CD8-positive, alpha-beta memory T cell (primary cell): Measurements from ENCODE around the gene NECTIN1. TPM values are rescaled to one million over a fixed set of nuclear protein-coding genes. Genes with fewer than 3 reads are reported as not detected.

Source experiments
- CTCF ChIA-PET: fragments of 350-600 bp; sonication (Branson Sonifier 250); formaldehyde crosslinking; loops from one replicate; lab custom pipeline; 2021; ENCODE audit warnings: antibody characterized with exemption; lab: Charles Lee
- POLR2A ChIA-PET: fragments of 350-600 bp; sonication (Branson Sonifier 250); formaldehyde crosslinking; loops from one replicate; lab custom pipeline; 2021; ENCODE audit warnings: antibody characterized with exemption; lab: Charles Lee
- DNase-seq, 5 donors: peaks; one replicate each; pipeline versions ENCODE4 v3.0.0 to v3.0.0-alpha.2; 2020 to 2022; ENCODE audit warnings: mixed read lengths in 1 of 5
- H3K27ac ChIP-seq: one replicate; pipeline ENCODE4 v1.7.0; 2013; ENCODE audit warnings: low read depth, mild to moderate bottlenecking, low read length, moderate library complexity
- H3K27me3 ChIP-seq: 2 replicates; pipeline ENCODE4 v1.7.0; 2013; ENCODE audit warnings: low read length, mild to moderate bottlenecking; ENCODE audit not compliant: insufficient read depth, poor library complexity, severe bottlenecking
- H3K36me3 ChIP-seq: 2 replicates; pipeline ENCODE4 v1.7.0; 2013; ENCODE audit warnings: mild to moderate bottlenecking, low read length, moderate library complexity; ENCODE audit not compliant: insufficient read depth
- H3K4me1 ChIP-seq: 2 replicates; pipeline ENCODE4 v1.7.0; 2013; ENCODE audit warnings: mild to moderate bottlenecking, low read length, moderate library complexity; ENCODE audit not compliant: insufficient read depth
- H3K4me3 ChIP-seq: 2 replicates; pipeline ENCODE4 v1.7.0; 2013; ENCODE audit warnings: mild to moderate bottlenecking, low read length
- H3K9me3 ChIP-seq: 2 replicates; pipeline ENCODE4 v1.7.0; 2013; ENCODE audit warnings: mild to moderate bottlenecking, low read length
- H3K27ac Mint-ChIP-seq, 8 donors: one replicate each; pipeline ENCODE4 v1.8.0; 2020 to 2021; ENCODE audit warnings: mixed read lengths in 8 of 8, mild to moderate bottlenecking in 6 of 8, inconsistent platforms in 3 of 8, moderate library complexity in 3 of 8
- H3K27me3 Mint-ChIP-seq, 2 donors: one replicate each; pipeline ENCODE4 v1.8.0; 2020 to 2021; ENCODE audit warnings: mixed read lengths in 2 of 2, mild to moderate bottlenecking in 1 of 2, moderate library complexity in 1 of 2
- H3K36me3 Mint-ChIP-seq, 3 donors: one replicate each; pipeline ENCODE4 v1.8.0; 2020 to 2021; ENCODE audit warnings: mixed read lengths in 3 of 3, inconsistent platforms in 1 of 3, mild to moderate bottlenecking in 1 of 3
- H3K4me1 Mint-ChIP-seq, 3 donors: one replicate each; pipeline ENCODE4 v1.8.0; 2020 to 2021; ENCODE audit warnings: mixed read lengths in 3 of 3, inconsistent platforms in 1 of 3, mild to moderate bottlenecking in 1 of 3
- H3K4me3 Mint-ChIP-seq, 7 donors: one replicate each; pipeline ENCODE4 v1.8.0; 2020 to 2021; ENCODE audit warnings: mixed read lengths in 7 of 7, mild to moderate bottlenecking in 6 of 7, moderate library complexity in 4 of 7, inconsistent platforms in 2 of 7
- H3K9me3 Mint-ChIP-seq, 5 donors: one replicate each; pipeline ENCODE4 v1.8.0; 2020 to 2022; ENCODE audit warnings: mixed read lengths in 5 of 5, mild to moderate bottlenecking in 3 of 5, moderate library complexity in 2 of 5, inconsistent platforms in 1 of 5
- polyA plus RNA-seq: library from polyadenylated mRNA; unstranded; fragments of 300-500 nt; fragmentation: Illumina TruSeq; gene quantifications from one replicate; pipeline ENCODE4 v1.2.3, GENCODE V29; 2021
- total RNA-seq, 2 experiments: library from RNA; stranded (reverse); gene quantifications; one replicate each; pipeline ENCODE4 v1.2.3, GENCODE V29; 2021

The NECTIN1 gene
- total and polyA plus RNA-seq, 3 experiments from 2014 or later: 0.35 to 3.8 (median 3.0) TPM

DNA sequence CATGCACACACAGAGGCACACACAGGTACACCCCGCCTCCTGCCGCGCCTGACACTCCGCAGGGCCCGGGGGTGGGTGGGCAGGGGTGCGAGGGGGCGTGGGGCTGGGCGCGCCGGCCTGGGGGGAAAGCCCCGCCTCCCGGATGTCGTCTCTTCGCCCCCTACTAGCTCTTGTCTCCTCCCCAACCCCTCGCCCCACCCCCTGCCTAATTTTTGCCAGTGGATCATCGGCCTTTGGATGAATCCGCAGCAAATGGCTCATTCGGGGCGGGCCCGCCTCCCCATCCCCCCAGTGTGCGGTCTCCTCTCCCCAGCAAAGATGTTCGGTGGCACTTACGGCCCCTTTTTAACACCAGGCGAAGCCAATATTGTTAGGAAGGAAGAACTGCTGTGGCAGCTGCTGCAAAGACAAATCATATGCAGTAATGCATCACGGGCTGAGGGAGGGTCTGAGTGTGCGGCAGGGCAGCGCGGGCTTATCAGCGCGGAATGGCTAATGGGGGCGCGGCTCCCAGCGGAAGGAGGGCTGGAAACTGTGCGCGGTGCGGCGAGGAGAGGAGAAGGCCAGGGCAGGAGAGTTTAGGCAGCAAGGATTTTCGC, 13.4 kb upstream of the NECTIN1 start:
- Mint-ChIP-seq H3K27me3 (peaks cover 46 to 76% of the 10 kb centered on the region in 2 donors), H3K9me3 (no peaks in the 10 kb centered on the region), H3K36me3 (peaks cover 0 to 1% (median 0%) of the 10 kb centered on the region in 3 donors), H3K4me3 (peak overlapping the region; percentile 21 to 82 (median 63)), H3K4me1 (peaks cover 6 to 16% (median 12%) of the 10 kb centered on the region in 3 donors), H3K27ac (peak overlapping the region in 1 of 8 donors; percentile 55)
- peak in 2 of 5 donors; percentile 10 to 17 for DNase-seq
- ChIA-PET POLR2A (no interaction called here), CTCF (interaction anchor here (1.2 to 2.0 kb wide), 2 partner anchors 10 to 13 kb away, joined by 3 to 13 read pairs; partner anchors contain the start of gene NECTIN1)
- Histone ChIP-seq H3K27ac (no peak overlapping the region), H3K4me3 (no peak overlapping the region), H3K9me3 (no peaks in the 10 kb centered on the region), H3K27me3 (peaks cover 13% of the 10 kb centered on the region), H3K4me1 (no peaks in the 10 kb centered on the region), H3K36me3 (no peaks in the 10 kb centered on the region)

DNA sequence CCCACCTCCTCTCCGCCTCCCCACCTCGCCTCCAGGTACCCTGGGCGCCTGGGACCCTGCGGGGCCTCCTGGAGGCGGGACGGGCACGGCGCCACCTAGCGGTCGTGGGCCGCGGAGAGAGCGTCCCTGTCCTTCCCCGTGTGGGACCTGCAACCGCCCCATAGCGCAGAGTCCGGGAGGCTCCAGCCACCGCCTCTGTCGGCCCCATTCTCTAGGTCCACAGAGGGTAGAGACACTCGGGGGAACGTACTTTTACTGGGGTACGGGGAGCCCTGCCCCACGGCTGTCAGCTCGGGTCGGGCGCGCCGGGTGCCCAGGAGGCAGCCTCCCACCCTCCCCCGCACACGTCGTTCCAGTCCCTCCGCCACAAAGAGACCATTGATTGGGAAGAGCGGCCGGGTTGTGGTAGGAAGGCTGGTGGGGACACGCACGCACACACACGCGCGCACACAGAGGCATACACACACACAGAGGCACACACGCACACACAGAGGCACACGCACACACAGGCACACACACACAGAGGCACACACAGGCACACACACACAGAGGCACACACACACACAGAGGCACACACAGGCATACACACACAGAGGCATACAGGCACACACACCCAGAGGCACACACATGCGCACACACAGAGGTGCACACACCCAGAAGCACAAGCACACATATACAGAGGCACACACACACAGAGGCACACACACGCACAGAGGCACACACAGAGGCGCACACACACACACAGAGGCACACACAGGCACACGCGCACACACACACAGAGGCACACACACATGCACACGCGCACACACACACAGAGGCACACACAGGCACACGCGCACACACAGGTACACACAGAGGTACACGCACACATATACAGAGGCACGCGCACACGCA, 12.6 kb upstream of the NECTIN1 start:
- H3K27me3 Mint-ChIP-seq: peaks cover 43 to 75% of the 10 kb centered on the region in 2 donors
- CTCF ChIA-PET: interaction anchor here (1.4 kb wide), 1 partner anchor 9 kb away, joined by 3 read pairs; no protein-coding TSS in a partner anchor
- POLR2A ChIA-PET: no interaction called here

DNA sequence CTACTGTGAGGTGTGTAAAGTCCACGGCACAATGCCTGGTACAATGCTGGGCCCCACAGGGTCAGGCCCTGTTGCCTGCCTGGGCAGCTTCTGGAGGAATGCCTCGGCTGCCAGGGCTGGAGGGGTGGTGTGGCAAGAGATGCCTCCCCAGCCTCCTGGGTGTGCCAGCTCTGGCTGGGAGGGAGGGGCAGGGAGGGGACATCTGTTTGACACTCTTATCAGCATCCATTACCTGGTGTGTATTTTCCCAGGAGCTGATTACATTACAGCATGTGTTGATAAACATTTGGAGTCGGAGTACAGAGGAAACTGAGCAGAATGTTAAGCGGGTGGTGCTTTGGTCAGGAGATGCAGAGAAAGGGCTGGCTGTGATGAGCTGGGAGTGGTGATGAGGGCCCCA, 11.0 kb upstream of the NECTIN1 start:
- no peaks in the 10 kb centered on the region for H3K36me3 ChIP-seq
- no peak overlapping the region for H3K4me3 Mint-ChIP-seq
- no peak overlapping the region for H3K27ac Mint-ChIP-seq
- peaks cover 43 to 72% of the 10 kb centered on the region in 2 donors for H3K27me3 Mint-ChIP-seq
- H3K27me3 ChIP-seq: peaks cover 13% of the 10 kb centered on the region
- ChIA-PET CTCF (interaction anchor here (1.2 to 2.8 kb wide), 6 partner anchors 7 to 334 kb away, joined by 3 to 18 read pairs (median 4); partner anchors contain the start of gene NECTIN1), POLR2A (no interaction called here)
- no peak overlapping the region for H3K27ac ChIP-seq
- no peak for DNase-seq
- no peaks in the 10 kb centered on the region for H3K9me3 ChIP-seq
- no peaks in the 10 kb centered on the region for H3K4me1 ChIP-seq
- H3K9me3 Mint-ChIP-seq: no peaks in the 10 kb centered on the region
- peaks cover 6 to 16% (median 12%) of the 10 kb centered on the region in 3 donors for H3K4me1 Mint-ChIP-seq
- no peak overlapping the region for H3K4me3 ChIP-seq
- peaks cover 0 to 5% (median 0%) of the 10 kb centered on the region in 3 donors for H3K36me3 Mint-ChIP-seq

More for the DNA sequence above, 12.6 kb upstream of the NECTIN1 start:
- Histone ChIP-seq H3K4me1 (no peaks in the 10 kb centered on the region), H3K9me3 (no peaks in the 10 kb centered on the region), H3K27me3 (peaks cover 13% of the 10 kb centered on the region), H3K27ac (no peak overlapping the region), H3K36me3 (no peaks in the 10 kb centered on the region), H3K4me3 (no peak overlapping the region)
- peak; percentile 33 to 62 (median 47) for DNase-seq
- no peaks in the 10 kb centered on the region for H3K9me3 Mint-ChIP-seq
- peaks cover 0 to 5% (median 0%) of the 10 kb centered on the region in 3 donors for H3K36me3 Mint-ChIP-seq
- peaks cover 6 to 16% (median 12%) of the 10 kb centered on the region in 3 donors for H3K4me1 Mint-ChIP-seq
- peak overlapping the region in 1 of 8 donors; percentile 42 for H3K27ac Mint-ChIP-seq
- peak overlapping the region in 5 of 7 donors; percentile 30 to 82 (median 68) for H3K4me3 Mint-ChIP-seq

GRCh38 chr11:119739021-119739703, 10.2 kb upstream of the NECTIN1 start:
- H3K27me3 ChIP-seq: peaks cover 13% of the 10 kb centered on the region
- peaks cover 37 to 72% of the 10 kb centered on the region in 2 donors for H3K27me3 Mint-ChIP-seq
- ChIA-PET POLR2A (no interaction called here), CTCF (interaction anchor here (1.4 to 2.8 kb wide), 3 partner anchors 10 to 335 kb away, joined by 3 to 18 read pairs (median 5); partner anchors contain the start of gene NECTIN1)
- DNase-seq: no peak
- H3K4me1 Mint-ChIP-seq: peaks cover 6 to 16% (median 12%) of the 10 kb centered on the region in 3 donors
- no peak overlapping the region for H3K4me3 ChIP-seq
- no peaks in the 10 kb centered on the region for H3K9me3 Mint-ChIP-seq
- no peaks in the 10 kb centered on the region for H3K36me3 ChIP-seq
- H3K27ac Mint-ChIP-seq: no peak overlapping the region
- H3K36me3 Mint-ChIP-seq: peaks cover 0 to 5% (median 0%) of the 10 kb centered on the region in 3 donors
- no peaks in the 10 kb centered on the region for H3K4me1 ChIP-seq
- no peaks in the 10 kb centered on the region for H3K9me3 ChIP-seq
- H3K4me3 Mint-ChIP-seq: no peak overlapping the region
- H3K27ac ChIP-seq: no peak overlapping the region

GRCh38 chr11:119738059-119738439, 9.0 kb upstream of the NECTIN1 start:
- no peak for DNase-seq

GRCh38 chr11:119737366-119738058, 8.5 kb upstream of the NECTIN1 start:
- Mint-ChIP-seq H3K36me3 (peaks cover 0 to 5% (median 0%) of the 10 kb centered on the region in 3 donors), H3K27ac (no peak overlapping the region), H3K27me3 (peaks cover 28 to 69% of the 10 kb centered on the region in 2 donors), H3K9me3 (no peaks in the 10 kb centered on the region), H3K4me1 (peaks cover 4 to 8% (median 7%) of the 10 kb centered on the region in 3 donors), H3K4me3 (no peak overlapping the region)
- CTCF ChIA-PET: interaction anchor here (0.6 to 2.4 kb wide), 3 partner anchors 8 to 13 kb away, joined by 3 to 6 read pairs (median 5); partner anchors contain the start of gene NECTIN1
- Histone ChIP-seq H3K4me3 (no peak overlapping the region), H3K27ac (no peak overlapping the region), H3K9me3 (no peaks in the 10 kb centered on the region), H3K36me3 (no peaks in the 10 kb centered on the region), H3K4me1 (no peaks in the 10 kb centered on the region), H3K27me3 (peaks cover 7% of the 10 kb centered on the region)
- no peak for DNase-seq
- POLR2A ChIA-PET: no interaction called here

More at GRCh38 chr11:119738059-119738439, 9.0 kb upstream of the NECTIN1 start:
- no peaks in the 10 kb centered on the region for H3K9me3 Mint-ChIP-seq
- H3K4me1 ChIP-seq: no peaks in the 10 kb centered on the region
- H3K27ac Mint-ChIP-seq: no peak overlapping the region
- peaks cover 0 to 5% (median 0%) of the 10 kb centered on the region in 3 donors for H3K36me3 Mint-ChIP-seq
- H3K36me3 ChIP-seq: no peaks in the 10 kb centered on the region
- peaks cover 7% of the 10 kb centered on the region for H3K27me3 ChIP-seq
- CTCF ChIA-PET: interaction anchor here (1.3 to 2.8 kb wide), 2 partner anchors 9 kb away, joined by 5 to 18 read pairs; partner anchors contain the start of gene NECTIN1
- POLR2A ChIA-PET: no interaction called here
- peaks cover 6 to 12% (median 12%) of the 10 kb centered on the region in 3 donors for H3K4me1 Mint-ChIP-seq
- H3K4me3 Mint-ChIP-seq: no peak overlapping the region
- H3K27me3 Mint-ChIP-seq: peaks cover 32 to 74% of the 10 kb centered on the region in 2 donors
- H3K9me3 ChIP-seq: no peaks in the 10 kb centered on the region
- no peak overlapping the region for H3K4me3 ChIP-seq
- H3K27ac ChIP-seq: no peak overlapping the region

DNA sequence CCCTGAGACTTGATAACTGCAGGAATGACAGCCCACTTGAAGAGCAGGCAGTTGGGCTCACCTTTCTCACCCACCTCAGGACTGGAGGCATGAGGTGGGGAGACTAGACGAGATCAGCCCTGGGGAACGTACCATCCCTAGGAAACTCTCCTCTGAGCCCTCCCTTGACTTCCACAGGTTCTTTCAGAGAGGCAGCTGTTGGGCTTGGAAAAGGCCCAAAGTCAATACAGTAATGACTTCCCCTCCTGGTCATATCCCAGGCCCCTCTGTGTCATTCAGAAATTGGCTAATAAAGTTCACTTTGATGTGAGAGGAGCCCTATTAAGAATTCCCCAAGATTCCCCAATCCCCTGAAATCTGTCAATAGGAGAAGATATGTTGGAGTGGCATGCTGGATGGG, 5.8 kb upstream of the NECTIN1 start:
- H3K27ac Mint-ChIP-seq: no peak overlapping the region
- H3K36me3 ChIP-seq: no peaks in the 10 kb centered on the region
- no peaks in the 10 kb centered on the region for H3K9me3 Mint-ChIP-seq
- peaks cover 5% of the 10 kb centered on the region for H3K4me1 ChIP-seq
- peaks cover 24 to 61% of the 10 kb centered on the region in 2 donors for H3K27me3 Mint-ChIP-seq
- H3K4me3 ChIP-seq: no peak overlapping the region
- H3K27me3 ChIP-seq: peaks cover 8% of the 10 kb centered on the region
- peaks cover 2 to 7% (median 7%) of the 10 kb centered on the region in 3 donors for H3K4me1 Mint-ChIP-seq
- H3K4me3 Mint-ChIP-seq: no peak overlapping the region
- no peak overlapping the region for H3K27ac ChIP-seq
- POLR2A ChIA-PET: no interaction called here
- CTCF ChIA-PET: no interaction called here
- no peak for DNase-seq
- peaks cover 0 to 5% (median 0%) of the 10 kb centered on the region in 3 donors for H3K36me3 Mint-ChIP-seq
- H3K9me3 ChIP-seq: no peaks in the 10 kb centered on the region
